Hindlimb muscle (tissue), 1 donor: ENCODE measurements around the gene IL1RAPL1. TPM values are rescaled to one million over a fixed set of nuclear protein-coding genes. Genes with fewer than 3 reads are reported as not detected.

Source experiments
- DNase-seq: peaks from one replicate; pipeline ENCODE4 v3.0.0-alpha.2; 2013
- polyA plus RNA-seq: library from polyadenylated mRNA; unstranded; fragments of 120-200 nt; gene quantifications from one replicate; pipeline ENCODE4 v1.2.1, GENCODE V29; 2013; ENCODE audit not compliant: insufficient read length

The IL1RAPL1 gene
- polyA plus RNA-seq, 1 donor: 1.6 TPM

GRCh38 chrX:29662759-29663503 lies 1075.7 kb downstream of the IL1RAPL1 start:
- DNase-seq: no peak

- no peak for DNase-seq
Observed at GRCh38 chrX:29665532-29665931, 1078.3 kb downstream of the IL1RAPL1 start.

DNA sequence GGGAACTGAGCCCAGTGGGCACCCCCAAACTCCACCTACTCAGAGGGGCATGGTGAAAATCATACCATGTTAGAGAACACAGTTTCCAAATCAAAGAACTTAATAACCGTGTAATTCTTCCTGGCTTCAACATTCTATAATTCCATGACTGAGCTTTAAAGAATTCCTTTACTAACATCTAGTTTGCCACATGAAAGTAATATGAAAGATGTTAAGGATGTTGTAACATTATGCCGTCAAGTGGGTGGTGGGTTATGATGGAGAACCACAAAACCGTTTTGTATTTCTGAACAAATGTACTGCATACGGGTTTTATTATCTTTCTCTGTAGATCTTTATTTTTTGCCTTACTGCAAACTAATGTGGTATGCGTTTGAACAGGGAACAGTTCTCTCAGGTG lies 1079.1 kb downstream of the IL1RAPL1 start:
- DNase-seq: no peak

- peak; percentile 9 for DNase-seq
Observed at GRCh38 chrX:29671421-29671820, 1084.2 kb downstream of the IL1RAPL1 start.

DNA sequence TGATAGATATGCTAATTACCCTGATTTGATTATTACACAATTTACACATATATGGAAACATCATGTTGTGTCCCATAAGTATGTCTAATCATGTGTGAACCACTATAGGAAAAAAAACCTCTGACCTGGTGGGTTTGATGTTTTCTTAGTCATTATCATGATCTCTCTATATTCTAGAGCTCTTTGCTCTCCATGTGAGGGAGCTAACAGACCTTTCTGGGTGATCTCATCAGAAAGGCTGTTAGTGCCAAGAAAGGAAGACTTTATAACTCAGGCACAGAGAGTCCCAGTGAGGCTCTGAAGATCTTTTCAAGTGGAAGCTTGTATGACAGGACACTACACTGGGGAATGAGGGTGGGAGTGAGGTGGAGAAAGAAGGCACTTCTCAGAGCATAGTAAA lies 1100.4 kb downstream of the IL1RAPL1 start:
- peak; percentile 0 for DNase-seq

DNA sequence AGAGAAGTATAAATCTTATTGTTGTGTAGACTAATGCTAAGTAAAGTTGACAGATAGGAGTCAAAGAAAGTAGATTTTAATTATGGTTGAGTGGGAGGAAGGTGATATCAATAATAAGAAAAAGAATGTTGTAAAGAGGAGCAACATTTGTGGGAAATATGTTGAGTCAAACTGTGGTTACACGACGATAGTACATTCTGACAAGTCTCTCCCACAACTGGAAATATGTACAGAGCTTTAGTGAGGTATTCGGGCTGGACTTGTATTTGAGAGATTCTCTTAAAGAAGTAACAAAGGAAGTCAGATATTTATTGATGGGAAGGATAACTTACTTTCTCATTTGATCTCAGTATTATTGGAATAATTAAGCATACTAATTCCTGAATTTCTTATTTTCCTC lies 1102.8 kb downstream of the IL1RAPL1 start:
- DNase-seq: no peak

DNA sequence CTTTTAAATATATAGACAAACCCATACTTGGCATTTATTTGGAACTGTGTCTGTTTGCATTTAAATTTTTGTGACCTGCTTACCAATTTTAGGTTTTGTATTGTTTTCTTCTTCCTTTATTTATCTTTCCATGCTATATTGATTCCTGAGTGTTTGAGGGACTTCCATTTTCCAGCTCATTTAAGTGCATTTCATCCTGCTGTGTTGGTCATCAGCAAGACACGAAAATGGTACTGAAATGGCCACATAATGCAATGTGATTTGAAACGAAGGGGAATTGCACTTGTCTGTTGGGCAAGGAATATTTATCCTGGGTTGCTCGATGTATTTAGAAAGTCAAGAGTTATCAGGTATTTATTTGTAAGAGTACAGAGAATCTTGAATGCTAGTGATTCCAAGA lies 1103.8 kb downstream of the IL1RAPL1 start:
- no peak for DNase-seq

GRCh38 chrX:29693912-29694311 lies 1106.7 kb downstream of the IL1RAPL1 start:
- DNase-seq: no peak

DNA sequence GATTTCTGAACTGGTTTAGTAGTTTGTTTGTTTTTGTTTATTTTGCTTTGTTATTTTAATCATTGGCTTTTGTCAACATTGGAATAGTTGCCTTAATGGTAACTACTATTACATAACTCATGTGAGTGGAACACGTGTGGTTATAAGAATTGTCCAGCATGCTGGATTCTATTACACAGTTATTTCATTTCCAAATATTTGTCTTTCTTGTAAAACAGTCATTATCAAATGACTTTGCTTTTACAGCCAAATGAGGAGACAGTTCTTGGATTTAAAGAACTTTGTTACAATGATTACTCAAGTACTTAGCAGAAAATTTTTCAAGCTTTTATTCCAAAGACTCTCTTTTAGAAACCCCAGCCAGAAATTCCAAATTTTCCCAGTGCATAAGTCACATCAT lies 1112.0 kb downstream of the IL1RAPL1 start:
- no peak for DNase-seq

DNA sequence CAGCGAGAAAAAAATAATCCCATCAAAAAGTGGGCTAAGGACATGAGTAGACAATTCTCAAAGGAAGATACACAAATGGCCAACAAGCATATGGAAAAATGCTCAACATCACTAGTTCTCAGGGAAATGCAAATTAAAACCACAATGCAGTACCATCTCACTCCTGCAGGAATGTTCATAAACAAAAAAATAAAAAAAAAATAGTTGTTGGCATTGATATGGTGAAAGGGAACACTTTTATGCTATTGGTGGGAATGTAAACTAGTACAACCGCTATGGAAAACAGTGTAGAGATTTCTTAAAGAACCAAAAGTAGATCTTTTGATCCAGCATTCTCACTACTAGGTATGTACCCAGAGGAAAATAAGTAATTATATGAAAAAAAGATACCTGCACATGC lies 1119.8 kb downstream of the IL1RAPL1 start:
- no peak for DNase-seq

DNA sequence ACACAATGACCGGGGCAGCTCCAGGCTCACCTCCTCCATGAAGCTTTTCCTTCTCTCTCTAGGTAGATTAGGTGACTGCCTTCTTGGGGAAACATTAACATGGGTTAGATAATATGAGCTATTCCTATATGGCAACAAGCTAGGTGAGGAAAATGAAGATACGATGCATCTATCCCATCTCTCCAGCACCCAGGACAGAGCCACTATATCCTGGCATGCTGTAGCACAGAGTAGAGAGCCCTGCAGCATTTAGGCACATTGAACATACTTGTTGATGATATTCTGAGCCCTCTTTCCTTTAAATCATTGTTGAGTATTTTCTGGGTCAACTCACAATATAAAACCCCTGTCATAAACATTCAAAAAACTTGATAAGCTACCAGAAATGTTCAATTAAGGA lies 1133.9 kb downstream of the IL1RAPL1 start:
- no peak for DNase-seq

DNA sequence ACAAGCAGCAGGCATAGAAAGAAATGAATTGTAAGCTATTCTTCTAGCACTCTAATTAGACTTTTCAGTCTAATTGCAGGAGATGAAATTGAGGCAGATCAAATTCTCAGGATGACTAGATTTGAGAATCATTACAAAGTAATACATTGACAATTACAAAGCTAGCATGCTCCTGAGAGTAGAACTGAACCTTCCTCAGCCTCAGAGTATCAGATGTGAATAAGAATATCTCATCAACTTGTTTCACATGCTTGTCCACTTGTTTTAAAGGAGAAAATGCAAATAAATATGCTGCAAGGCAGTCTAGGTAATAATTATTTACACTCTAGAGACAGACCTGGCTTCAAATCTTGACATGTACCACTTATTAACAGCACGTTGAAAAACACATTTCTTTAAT lies 1137.1 kb downstream of the IL1RAPL1 start:
- DNase-seq: no peak

DNA sequence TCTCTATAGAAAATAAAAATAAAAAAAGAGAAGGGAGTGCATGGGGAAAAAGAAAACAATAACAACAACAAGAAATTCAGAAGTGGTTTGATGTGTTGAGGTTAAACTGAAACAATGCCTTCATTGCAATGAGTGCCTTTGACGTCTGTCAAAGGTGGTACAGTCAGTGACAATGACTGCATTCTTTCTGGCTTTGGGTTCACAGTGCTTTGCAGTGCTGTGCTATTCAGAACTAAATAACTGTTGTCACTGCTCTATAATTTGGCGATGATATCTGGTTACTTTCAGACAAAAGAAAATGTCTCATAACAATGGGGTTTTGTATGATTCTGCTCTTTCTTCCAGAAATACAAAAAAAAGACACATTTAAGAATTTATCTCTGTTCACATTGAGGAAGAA lies 1139.6 kb downstream of the IL1RAPL1 start:
- DNase-seq: no peak

DNA sequence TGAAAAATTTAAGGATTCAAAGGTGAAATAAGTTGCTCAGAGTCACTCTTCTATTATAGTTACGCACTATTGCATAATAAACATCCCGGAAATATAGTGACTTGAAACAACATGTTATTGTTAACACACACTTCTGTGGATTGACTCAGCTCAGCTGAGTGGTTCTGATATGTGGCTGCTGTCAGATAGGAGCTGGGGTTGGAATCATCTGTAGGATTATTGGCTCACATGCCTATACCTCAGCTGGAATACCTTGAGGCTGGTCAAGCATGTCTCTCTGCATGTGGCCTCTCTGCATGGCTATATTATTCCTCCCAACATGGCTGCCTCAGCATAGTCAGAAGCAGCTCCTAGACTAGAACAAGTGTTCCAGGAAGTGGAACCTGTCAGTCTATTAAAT lies 1141.4 kb downstream of the IL1RAPL1 start:
- DNase-seq: no peak

DNA sequence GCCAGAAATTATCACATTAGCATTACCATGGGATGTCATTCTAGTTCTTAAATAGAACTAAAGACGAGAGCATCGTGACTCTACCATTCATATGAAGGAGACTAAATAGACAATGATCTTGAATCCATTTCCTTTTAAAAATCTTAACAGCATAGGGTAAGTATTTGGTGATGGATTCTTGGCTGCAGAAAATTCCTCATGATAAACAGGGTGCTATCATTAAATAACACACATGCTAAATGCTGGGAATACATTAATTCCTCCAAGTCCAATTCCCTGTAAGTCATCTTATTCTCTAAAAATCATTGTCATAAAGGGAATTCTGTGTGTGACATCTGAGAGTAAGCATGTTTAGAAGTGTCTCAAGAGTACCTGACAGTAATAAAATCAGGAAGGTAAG lies 1157.7 kb downstream of the IL1RAPL1 start:
- no peak for DNase-seq

- no peak for DNase-seq
Observed at GRCh38 chrX:29746326-29746725, 1159.1 kb downstream of the IL1RAPL1 start.

- DNase-seq: no peak
Observed at GRCh38 chrX:29762006-29762405, 1174.8 kb downstream of the IL1RAPL1 start.

- DNase-seq: no peak
Observed at GRCh38 chrX:29775890-29776289, 1188.6 kb downstream of the IL1RAPL1 start.

DNA sequence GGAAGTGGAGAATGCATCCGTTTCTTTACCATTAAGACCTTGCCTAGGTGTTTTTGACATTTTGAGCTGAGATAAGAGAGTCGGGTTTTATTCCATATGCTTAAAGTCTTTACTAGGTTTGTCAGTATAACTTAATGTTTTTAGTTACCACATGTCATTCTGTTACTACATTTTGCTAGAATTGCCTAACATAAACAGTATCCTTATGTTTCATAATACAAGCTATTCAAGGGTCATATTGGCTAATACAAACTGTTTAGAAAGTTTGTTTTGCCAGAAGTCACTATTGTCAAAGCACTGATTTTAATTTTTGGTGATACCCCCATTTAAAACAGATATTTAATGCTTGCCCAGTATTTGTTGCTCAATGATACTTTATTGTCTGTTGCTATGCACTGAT lies 1200.4 kb downstream of the IL1RAPL1 start:
- DNase-seq: no peak

DNA sequence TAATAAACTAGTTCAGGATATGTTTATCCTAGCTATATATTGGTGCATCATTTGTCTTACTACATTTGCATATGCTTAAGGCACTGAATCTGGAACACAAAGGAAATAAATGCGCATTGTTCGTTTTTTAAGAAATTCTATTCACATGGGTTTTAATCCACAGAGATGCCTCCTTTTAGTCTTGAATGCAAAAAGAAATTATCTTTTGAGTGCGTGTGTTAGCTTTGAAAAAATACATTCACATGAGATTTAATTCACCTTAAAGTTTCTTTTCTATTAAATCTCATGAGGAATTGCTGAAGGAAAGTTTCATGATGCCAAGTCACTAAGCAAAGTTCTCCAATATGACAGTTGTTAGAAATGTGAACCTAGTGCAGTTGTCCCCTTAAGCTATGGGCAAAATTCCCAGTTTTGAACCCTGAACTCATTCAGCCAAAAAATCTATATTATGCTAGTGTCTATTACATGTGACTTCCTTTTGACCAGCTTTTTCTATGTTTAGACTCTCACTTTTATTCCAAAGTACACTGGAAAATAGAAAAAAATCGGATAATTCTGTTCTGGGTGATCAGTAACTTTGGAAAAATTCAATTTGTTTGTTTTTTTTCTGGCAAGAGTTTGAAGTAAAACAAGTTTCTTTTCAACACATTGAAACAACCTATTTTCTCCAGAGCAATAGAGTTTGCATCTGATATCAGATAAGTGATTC lies 1201.9 kb downstream of the IL1RAPL1 start:
- DNase-seq: no peak

DNA sequence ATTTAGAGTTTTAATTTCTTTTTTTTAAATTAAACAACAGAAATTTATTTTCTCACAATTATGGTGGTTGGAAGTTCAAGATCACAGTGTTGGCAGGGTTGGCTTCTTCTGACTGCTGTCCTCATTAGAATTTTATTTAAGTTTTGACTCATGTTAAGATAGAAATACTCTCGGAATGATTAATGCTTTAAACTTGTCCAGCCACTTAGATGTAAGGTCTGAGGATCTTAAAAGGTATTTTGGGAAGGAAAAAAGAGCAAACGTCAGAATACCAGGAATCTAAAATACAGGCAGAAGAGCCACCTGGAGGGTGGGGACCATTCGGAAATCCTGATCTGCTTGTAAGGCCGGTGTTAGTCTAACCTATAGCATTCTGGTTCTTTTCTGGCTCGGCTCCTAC lies 1205.1 kb downstream of the IL1RAPL1 start:
- no peak for DNase-seq

DNA sequence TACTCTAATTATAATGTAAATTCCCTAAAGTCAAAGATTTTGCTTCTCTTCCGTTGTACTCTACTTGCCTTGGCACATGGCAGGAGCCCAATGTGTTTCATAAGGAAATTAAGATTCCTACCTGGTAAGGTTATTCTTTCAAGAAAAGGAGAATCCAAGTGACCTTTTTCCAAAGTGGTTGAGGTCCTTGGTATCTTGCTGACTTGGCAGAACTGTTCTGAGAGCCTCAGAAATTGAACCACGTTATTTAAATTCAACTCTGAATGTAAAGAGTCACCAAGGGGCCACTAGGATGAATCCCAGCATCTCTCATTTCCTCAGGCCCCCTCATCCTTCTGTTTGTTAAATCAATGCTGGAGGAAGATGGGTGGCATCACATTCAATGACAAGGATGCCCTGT lies 1209.9 kb downstream of the IL1RAPL1 start:
- no peak for DNase-seq

DNA sequence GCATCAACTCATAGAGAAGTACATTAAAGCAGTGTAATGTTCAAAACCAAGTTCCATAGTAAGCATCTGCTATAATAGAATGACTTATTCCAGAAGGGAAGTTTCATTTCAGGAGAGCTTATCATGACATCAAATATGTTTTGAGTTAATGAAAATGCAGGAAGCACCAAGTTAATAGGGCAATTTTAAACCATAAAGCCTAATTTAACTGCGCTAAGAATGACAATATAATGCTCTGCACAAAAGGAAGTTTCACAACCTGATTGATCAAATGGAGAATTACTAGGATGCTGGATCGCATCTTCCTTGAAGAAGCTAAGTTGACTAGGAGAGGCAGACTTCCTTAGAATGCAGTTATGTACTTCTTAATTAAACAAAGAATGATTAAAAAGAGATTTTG lies 1211.2 kb downstream of the IL1RAPL1 start:
- DNase-seq: no peak

DNA sequence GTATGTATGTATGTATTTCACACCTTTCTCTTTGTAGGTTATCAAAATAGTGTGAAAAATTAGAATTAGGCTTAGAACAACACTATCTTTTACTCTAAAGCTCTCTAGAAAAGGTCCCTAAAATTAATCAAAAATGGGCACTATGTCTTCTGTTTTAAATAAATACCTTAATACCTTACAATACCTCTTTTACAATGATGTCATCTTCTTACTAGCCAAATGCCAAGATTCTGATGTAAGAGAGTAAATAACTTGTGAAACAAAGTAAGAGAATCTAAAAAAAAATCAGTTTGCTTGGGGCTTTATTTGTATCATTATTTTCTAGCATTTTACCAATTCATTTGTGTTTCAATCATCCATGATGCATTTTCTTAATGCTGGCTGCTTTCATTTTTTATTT lies 1225.9 kb downstream of the IL1RAPL1 start:
- no peak for DNase-seq
